DOHH2 (cell line): ENCODE measurements around the gene TMEM165.

Experiments used
- H3F3A ChIP-seq: fragments of 200-600 bp; sonication (generic), shearing (Covaris generic); 2 replicates; pipeline ENCODE4 v1.6.0; 2016; ENCODE audit warnings: antibody characterized with exemption, mild to moderate bottlenecking; ENCODE audit not compliant: control insufficient read depth, insufficient read depth
- H3K27ac ChIP-seq: fragments of 200-600 bp; sonication (generic); 2 replicates; pipeline ENCODE4 v1.5.1; 2014; ENCODE audit warnings: low read depth, mild to moderate bottlenecking, low read length, moderate library complexity
- H3K27me3 ChIP-seq: fragments of 200-600 bp; sonication (generic); 2 replicates; pipeline ENCODE4 v1.6.1; 2014; ENCODE audit warnings: mild to moderate bottlenecking, low read length, mixed read lengths; ENCODE audit not compliant: control insufficient read depth
- H3K36me3 ChIP-seq: fragments of 200-600 bp; sonication (generic); 2 replicates; pipeline ENCODE4 v1.6.1; 2014; ENCODE audit warnings: mild to moderate bottlenecking, low read length, moderate library complexity, mixed read lengths; ENCODE audit not compliant: control insufficient read depth
- H3K4me1 ChIP-seq: fragments of 200-600 bp; sonication (generic); 2 replicates; pipeline ENCODE4 v1.6.1; 2014; ENCODE audit warnings: mild to moderate bottlenecking, low read length, mixed read lengths; ENCODE audit not compliant: control insufficient read depth
- H3K4me2 ChIP-seq: fragments of 200-600 bp; sonication (generic); 2 replicates; pipeline ENCODE4 v1.6.0; 2014; ENCODE audit warnings: mild to moderate bottlenecking, low read length, moderate library complexity
- H3K4me3 ChIP-seq: fragments of 200-600 bp; sonication (generic); 2 replicates; pipeline ENCODE4 v1.5.1; 2014; ENCODE audit warnings: mild to moderate bottlenecking, low read length, mixed read lengths
- H3K79me2 ChIP-seq: fragments of 200-600 bp; sonication (generic); 2 replicates; pipeline ENCODE4 v1.6.1; 2014; ENCODE audit warnings: mild to moderate bottlenecking, low read length, mixed read lengths; ENCODE audit not compliant: control insufficient read depth
- H3K9me2 ChIP-seq: fragments of 200-600 bp; sonication (generic); replicated peaks from 2 replicates; pipeline ENCODE4 v1.6.1; 2014; ENCODE audit warnings: mild to moderate bottlenecking, low read length, mixed read lengths; ENCODE audit not compliant: control insufficient read depth
- H3K9me3 ChIP-seq: fragments of 200-600 bp; sonication (generic); 2 replicates; pipeline ENCODE4 v1.6.1; 2014; ENCODE audit warnings: antibody characterized with exemption, low read length, mixed read lengths; ENCODE audit not compliant: control insufficient read depth, insufficient read depth
- H4K20me1 ChIP-seq: fragments of 200-600 bp; sonication (generic); 2 replicates; pipeline ENCODE4 v1.6.0; 2014; ENCODE audit warnings: low read depth, mild to moderate bottlenecking, antibody characterized with exemption, low read length, moderate library complexity; ENCODE audit not compliant: control insufficient read depth, insufficient read depth
- CTCF ChIP-seq: fragments of 200-600 bp; sonication (generic); IDR thresholded peaks from one replicate; pipeline ENCODE4 v1.5.1; 2014; ENCODE audit warnings: antibody characterized with exemption, mild to moderate bottlenecking, low read depth, low read length; ENCODE audit not compliant: poor library complexity, severe bottlenecking
- EZH2phosphoT487 ChIP-seq: fragments of 200-600 bp; sonication (generic); IDR thresholded peaks from 2 replicates; pipeline ENCODE4 v1.6.1; 2017; ENCODE audit warnings: borderline replicate concordance, mild to moderate bottlenecking, antibody characterized with exemption, low read length, moderate library complexity, mixed read lengths

Gene TMEM165

GRCh38 chr4:55406545-55406944, 10.8 kb downstream of the TMEM165 start:
- peaks cover 95% of the 10 kb centered on the region for H3K79me2 ChIP-seq
- 0 out of 2 replicates have a peak, but pooled peaks cover 2% of the 10 kb centered on the region for H3F3A ChIP-seq
- H3K4me1 ChIP-seq = peaks cover 14% of the 10 kb centered on the region
- H3K27ac ChIP-seq = no peak overlapping the region
- H3K9me3 ChIP-seq = no peaks in the 10 kb centered on the region
- H3K9me2 ChIP-seq = no peaks in the 10 kb centered on the region
- H4K20me1 ChIP-seq = peaks cover 15% of the 10 kb centered on the region; the same call in 1 of the 2 replicates
- no peak for TF ChIP-seq CTCF
- TF ChIP-seq EZH2phosphoT487 = no peak
- H3K4me2 ChIP-seq = no peak overlapping the region
- H3K36me3 ChIP-seq = peaks cover 81% of the 10 kb centered on the region
- no peak overlapping the region for H3K4me3 ChIP-seq
- no peaks in the 10 kb centered on the region for H3K27me3 ChIP-seq

GRCh38 chr4:55407119-55407518, 11.4 kb downstream of the TMEM165 start:
- H4K20me1 ChIP-seq = peaks cover 15% of the 10 kb centered on the region; the same call in 1 of the 2 replicates

GRCh38 chr4:55407764-55408163, 12.0 kb downstream of the TMEM165 start:
- H3K9me3 ChIP-seq = no peaks in the 10 kb centered on the region
- peaks cover 14% of the 10 kb centered on the region for H3K4me1 ChIP-seq
- no peaks in the 10 kb centered on the region for H3K27me3 ChIP-seq
- no peak for TF ChIP-seq EZH2phosphoT487
- TF ChIP-seq CTCF = no peak
- no peak overlapping the region for H3K4me3 ChIP-seq
- H3K4me2 ChIP-seq = no peak overlapping the region
- peaks cover 95% of the 10 kb centered on the region for H3K79me2 ChIP-seq
- H3F3A ChIP-seq = 0 out of 2 replicates have a peak, but pooled peaks cover 2% of the 10 kb centered on the region
- no peak overlapping the region for H3K27ac ChIP-seq
- no peaks in the 10 kb centered on the region for H3K9me2 ChIP-seq
- H3K36me3 ChIP-seq = peaks cover 89% of the 10 kb centered on the region
- peaks cover 15% of the 10 kb centered on the region; the same call in 1 of the 2 replicates for H4K20me1 ChIP-seq

More at GRCh38 chr4:55407119-55407518, 11.4 kb downstream of the TMEM165 start:
- Histone ChIP-seq H3K4me3 (no peak overlapping the region), H3K4me1 (peaks cover 14% of the 10 kb centered on the region), H3F3A (0 out of 2 replicates have a peak, but pooled peaks cover 2% of the 10 kb centered on the region), H3K27ac (no peak overlapping the region), H3K4me2 (no peak overlapping the region), H3K79me2 (peaks cover 96% of the 10 kb centered on the region), H3K36me3 (peaks cover 86% of the 10 kb centered on the region), H3K9me3 (no peaks in the 10 kb centered on the region), H3K27me3 (no peaks in the 10 kb centered on the region), H3K9me2 (no peaks in the 10 kb centered on the region)
- TF ChIP-seq EZH2phosphoT487 = no peak
- TF ChIP-seq CTCF = no peak
